Measurements from ENCODE around the gene FAM168A. TPM values are rescaled to one million over a fixed set of nuclear protein-coding genes. Genes with fewer than 3 reads are reported as not detected.

Gene FAM168A
- total and polyA plus RNA-seq, 4 donors = 5.5 to 52.0 (median 25.5) TPM

DNA sequence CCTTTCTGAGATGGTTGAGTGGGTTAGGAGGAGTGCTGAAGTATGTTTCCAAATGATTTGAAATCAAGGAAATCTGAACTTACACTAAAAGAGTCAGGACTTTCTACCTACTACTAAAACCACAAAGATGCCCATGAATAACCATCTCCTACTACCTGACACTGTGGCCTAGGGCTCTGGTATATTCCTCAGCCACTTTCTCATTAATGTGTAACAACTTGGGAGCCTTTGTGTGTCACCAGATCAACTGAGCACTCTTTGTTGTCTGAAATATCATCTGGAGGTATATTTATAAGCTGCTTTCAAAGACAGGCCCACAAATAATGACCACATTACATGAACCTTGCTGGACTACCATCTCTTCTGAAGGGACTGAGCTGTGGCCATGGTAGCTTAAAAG lies 177.8 kb downstream of the FAM168A start:
- H3K9me3 ChIP-seq (ENCODE audit: control insufficient read depth, low read length) = no peaks in the 10 kb centered on the region
- intact Hi-C loops (cut with DNase I) = no loop called here
- no peaks in the 10 kb centered on the region for H3K4me1 ChIP-seq (ENCODE audit: control insufficient read depth in 1 of 2, insufficient read depth in 2 of 2, low read length in 2 of 2)
- H3K27me3 ChIP-seq (ENCODE audit: control insufficient read depth in 1 of 2, insufficient read depth in 2 of 2, low read length in 1 of 2) = no peaks in the 10 kb centered on the region
- ATAC-seq (ENCODE audit: low FRiP score) (no peak), DNase-seq (no peak)
- no peak overlapping the region for H3K27ac ChIP-seq (ENCODE audit: low read depth in 1 of 2, low read length in 2 of 2)
- no peaks in the 10 kb centered on the region for H3K36me3 ChIP-seq (ENCODE audit: control insufficient read depth in 1 of 2, insufficient read depth in 2 of 2, low read length in 1 of 2)
- H3K4me3 ChIP-seq (ENCODE audit: low read length in 2 of 2) = no peak overlapping the region

DNA sequence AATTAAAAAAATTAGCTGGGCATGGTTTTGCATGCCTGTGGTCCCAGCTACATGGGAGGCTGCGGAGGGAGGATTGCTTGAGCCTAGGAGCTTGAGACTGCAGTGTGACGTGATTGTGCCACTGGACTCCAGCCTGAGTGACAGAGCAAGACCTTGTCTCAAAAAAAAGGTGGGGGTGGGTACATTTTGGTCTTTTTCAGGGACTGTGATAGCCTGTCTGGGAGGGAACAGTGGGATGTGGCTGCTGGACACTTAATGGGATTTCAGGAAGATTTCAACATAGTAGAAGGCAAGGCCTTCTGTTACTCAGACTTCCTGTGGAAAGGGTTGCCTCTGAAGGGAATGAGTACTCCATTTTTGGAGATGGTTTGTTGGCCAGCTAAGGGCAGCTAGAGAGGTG lies 181.1 kb downstream of the FAM168A start:
- no peak for DNase-seq
- Histone ChIP-seq H3K9me3 (ENCODE audit: control insufficient read depth, low read length) (no peaks in the 10 kb centered on the region), H3K4me3 (ENCODE audit: low read length in 2 of 2) (no peak overlapping the region), H3K27ac (ENCODE audit: low read depth in 1 of 2, low read length in 2 of 2) (no peak overlapping the region), H3K27me3 (ENCODE audit: control insufficient read depth in 1 of 2, insufficient read depth in 2 of 2, low read length in 1 of 2) (no peaks in the 10 kb centered on the region), H3K4me1 (ENCODE audit: control insufficient read depth in 1 of 2, insufficient read depth in 2 of 2, low read length in 2 of 2) (peaks cover 0 to 1% of the 10 kb centered on the region in 2 donors), H3K36me3 (ENCODE audit: control insufficient read depth in 1 of 2, insufficient read depth in 2 of 2, low read length in 1 of 2) (no peaks in the 10 kb centered on the region)
- intact Hi-C loops (cut with DNase I) = no loop called here
- 97 to 100% methylated on average over 2 of the region's 2 CpGs for WGBS, 2 donors
- no peak for ATAC-seq (ENCODE audit: low FRiP score)

DNA sequence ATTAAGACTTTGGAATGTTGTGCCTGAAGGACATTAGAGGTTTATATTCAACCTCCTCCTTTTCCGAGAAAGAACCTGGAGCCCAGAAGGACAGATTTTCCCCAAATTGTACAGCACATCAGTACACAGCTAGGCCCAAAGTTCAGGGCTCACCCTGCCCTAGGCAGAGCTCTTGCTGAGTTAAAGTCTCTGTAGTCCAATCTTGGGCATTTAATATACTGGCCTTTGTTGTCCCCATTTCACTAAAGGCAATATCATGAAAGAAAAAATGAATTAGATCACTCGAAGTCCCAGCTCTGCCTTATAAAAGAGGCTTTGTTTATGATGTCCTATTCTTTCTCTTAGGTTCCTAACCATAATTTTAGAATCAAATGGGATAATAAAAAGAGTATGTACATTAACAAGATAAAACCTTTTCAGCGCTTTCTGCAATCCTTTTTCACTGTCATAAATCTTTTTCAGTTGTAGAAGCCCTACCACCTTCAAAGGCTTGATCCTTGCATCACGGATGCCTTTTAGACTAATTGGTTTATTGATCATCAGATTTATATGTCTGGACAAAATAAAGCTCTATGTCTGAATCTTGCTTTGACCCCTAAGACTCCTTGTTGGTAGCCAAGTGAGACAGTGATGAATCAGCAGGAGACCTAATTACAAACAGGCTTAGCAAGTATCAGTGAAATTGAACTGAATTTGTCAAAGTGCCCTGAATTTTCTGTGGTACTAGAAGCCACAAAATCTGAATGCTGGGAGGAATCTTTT lies 181.9 kb downstream of the FAM168A start:
- 84 to 91% methylated on average over 4 of the region's 4 CpGs for WGBS, 2 donors
- Histone ChIP-seq H3K36me3 (ENCODE audit: control insufficient read depth in 1 of 2, insufficient read depth in 2 of 2, low read length in 1 of 2) (no peaks in the 10 kb centered on the region), H3K27ac (ENCODE audit: low read depth in 1 of 2, low read length in 2 of 2) (no peak overlapping the region), H3K4me3 (ENCODE audit: low read length in 2 of 2) (no peak overlapping the region), H3K27me3 (ENCODE audit: control insufficient read depth in 1 of 2, insufficient read depth in 2 of 2, low read length in 1 of 2) (no peaks in the 10 kb centered on the region), H3K9me3 (ENCODE audit: control insufficient read depth, low read length) (no peaks in the 10 kb centered on the region), H3K4me1 (ENCODE audit: control insufficient read depth in 1 of 2, insufficient read depth in 2 of 2, low read length in 2 of 2) (peaks cover 0 to 1% of the 10 kb centered on the region in 2 donors)
- ATAC-seq (ENCODE audit: low FRiP score) = no peak
- no peak for DNase-seq
- intact Hi-C loops (cut with DNase I) = no loop called here

DNA sequence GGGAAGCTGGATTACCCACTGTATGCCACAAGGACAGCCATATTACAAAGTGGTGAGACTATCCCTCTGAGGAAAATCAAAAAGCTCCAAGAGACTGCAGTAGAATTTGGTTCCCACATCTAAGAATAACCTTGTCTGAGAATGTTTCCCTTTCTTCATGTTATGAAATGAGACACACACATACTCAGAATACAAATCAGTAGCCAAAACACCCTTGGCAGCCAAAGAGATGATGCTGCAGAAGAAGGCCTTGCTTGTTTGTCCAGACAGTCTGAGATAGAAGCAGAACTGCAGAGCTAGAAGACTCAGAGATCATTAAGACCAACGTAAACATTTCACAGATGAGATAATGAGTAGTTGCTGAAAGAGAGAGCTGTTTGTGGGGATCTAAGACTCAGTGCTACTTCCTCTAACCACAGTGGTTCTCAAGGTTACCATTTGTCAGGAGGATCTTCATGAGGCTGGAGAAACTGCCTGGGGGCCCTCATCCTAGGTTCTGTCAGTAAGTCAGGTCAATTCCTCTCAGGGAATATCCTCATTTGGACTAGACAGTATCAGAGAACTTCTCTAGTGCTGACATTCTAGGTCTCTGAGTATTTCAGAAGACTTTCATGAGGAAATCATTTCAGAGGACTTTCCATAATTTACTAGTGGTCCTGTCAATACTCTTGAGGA lies 182.8 kb downstream of the FAM168A start:
- Histone ChIP-seq H3K27ac (ENCODE audit: low read depth in 1 of 2, low read length in 2 of 2) (peak overlapping the region in 1 of 2 donors; percentile 25), H3K27me3 (ENCODE audit: control insufficient read depth in 1 of 2, insufficient read depth in 2 of 2, low read length in 1 of 2) (no peaks in the 10 kb centered on the region), H3K36me3 (ENCODE audit: control insufficient read depth in 1 of 2, insufficient read depth in 2 of 2, low read length in 1 of 2) (no peaks in the 10 kb centered on the region), H3K4me3 (ENCODE audit: low read length in 2 of 2) (no peak overlapping the region), H3K4me1 (ENCODE audit: control insufficient read depth in 1 of 2, insufficient read depth in 2 of 2, low read length in 2 of 2) (peaks cover 0 to 1% of the 10 kb centered on the region in 2 donors), H3K9me3 (ENCODE audit: control insufficient read depth, low read length) (no peaks in the 10 kb centered on the region)
- WGBS, 2 donors = 62 to 65% methylated on average over 1 of the region's 1 CpG
- DNase-seq (no peak), ATAC-seq (ENCODE audit: low FRiP score) (no peak)
- intact Hi-C loops (cut with DNase I) = no loop called here

- DNase-seq (no peak), ATAC-seq (ENCODE audit: low FRiP score) (no peak)
- Histone ChIP-seq H3K27ac (ENCODE audit: low read depth in 1 of 2, low read length in 2 of 2) (no peak overlapping the region), H3K4me3 (ENCODE audit: low read length in 2 of 2) (no peak overlapping the region), H3K27me3 (ENCODE audit: control insufficient read depth in 1 of 2, insufficient read depth in 2 of 2, low read length in 1 of 2) (no peaks in the 10 kb centered on the region), H3K4me1 (ENCODE audit: control insufficient read depth in 1 of 2, insufficient read depth in 2 of 2, low read length in 2 of 2) (peaks cover 0 to 1% of the 10 kb centered on the region in 2 donors), H3K9me3 (ENCODE audit: control insufficient read depth, low read length) (no peaks in the 10 kb centered on the region), H3K36me3 (ENCODE audit: control insufficient read depth in 1 of 2, insufficient read depth in 2 of 2, low read length in 1 of 2) (peaks cover 0 to 4% of the 10 kb centered on the region in 2 donors)
- 94 to 95% methylated on average over 2 of the region's 2 CpGs for WGBS, 2 donors
- intact Hi-C loops (cut with DNase I) = no loop called here
These were observed 184.7 kb downstream of the FAM168A start for GRCh38 chr11:73413256-73413655.

DNA sequence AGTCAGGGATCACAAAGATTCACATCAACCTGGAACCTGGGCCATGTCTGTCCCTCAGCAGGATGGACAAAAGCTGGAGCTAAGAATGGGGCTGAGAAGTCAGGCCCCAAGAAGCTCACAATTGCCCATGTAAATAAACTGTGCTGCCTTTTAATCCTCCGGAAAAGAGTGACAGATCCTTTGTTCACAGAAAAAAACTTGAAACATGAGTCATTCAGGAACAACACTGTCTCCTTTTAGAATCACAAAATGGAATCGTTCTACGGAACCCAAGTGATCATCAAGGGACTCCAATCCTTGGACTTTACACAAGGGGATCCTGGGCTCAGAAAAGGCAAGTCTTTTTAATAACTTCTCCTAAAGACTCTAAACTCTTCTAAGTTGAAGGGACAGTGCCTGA lies 185.6 kb downstream of the FAM168A start:
- Histone ChIP-seq H3K27me3 (ENCODE audit: control insufficient read depth in 1 of 2, insufficient read depth in 2 of 2, low read length in 1 of 2) (no peaks in the 10 kb centered on the region), H3K4me3 (ENCODE audit: low read length in 2 of 2) (no peak overlapping the region), H3K36me3 (ENCODE audit: control insufficient read depth in 1 of 2, insufficient read depth in 2 of 2, low read length in 1 of 2) (peaks cover 0 to 5% of the 10 kb centered on the region in 2 donors), H3K9me3 (ENCODE audit: control insufficient read depth, low read length) (no peaks in the 10 kb centered on the region), H3K27ac (ENCODE audit: low read depth in 1 of 2, low read length in 2 of 2) (no peak overlapping the region), H3K4me1 (ENCODE audit: control insufficient read depth in 1 of 2, insufficient read depth in 2 of 2, low read length in 2 of 2) (peaks cover 0 to 1% of the 10 kb centered on the region in 2 donors)
- WGBS, 2 donors = 31 to 41% methylated on average over 3 of the region's 3 CpGs
- ATAC-seq (ENCODE audit: low FRiP score) (no peak), DNase-seq (no peak)
- intact Hi-C loops (cut with DNase I) = no loop called here

GRCh38 chr11:73411031-73411430 lies 186.9 kb downstream of the FAM168A start:
- Histone ChIP-seq H3K4me1 (ENCODE audit: control insufficient read depth in 1 of 2, insufficient read depth in 2 of 2, low read length in 2 of 2) (peaks cover 0 to 1% of the 10 kb centered on the region in 2 donors), H3K36me3 (ENCODE audit: control insufficient read depth in 1 of 2, insufficient read depth in 2 of 2, low read length in 1 of 2) (peaks cover 0 to 6% of the 10 kb centered on the region in 2 donors), H3K27me3 (ENCODE audit: control insufficient read depth in 1 of 2, insufficient read depth in 2 of 2, low read length in 1 of 2) (no peaks in the 10 kb centered on the region), H3K27ac (ENCODE audit: low read depth in 1 of 2, low read length in 2 of 2) (no peak overlapping the region), H3K4me3 (ENCODE audit: low read length in 2 of 2) (no peak overlapping the region), H3K9me3 (ENCODE audit: control insufficient read depth, low read length) (no peaks in the 10 kb centered on the region)
- intact Hi-C loops (cut with DNase I) = no loop called here
- ATAC-seq (ENCODE audit: low FRiP score) (no peak), DNase-seq (no peak)
- 85 to 92% methylated on average over 2 of the region's 2 CpGs for WGBS, 2 donors

- H3K27ac ChIP-seq (ENCODE audit: low read depth in 1 of 2, low read length in 2 of 2) = no peak overlapping the region
- no peak overlapping the region for H3K4me3 ChIP-seq (ENCODE audit: low read length in 2 of 2)
- no peaks in the 10 kb centered on the region for H3K27me3 ChIP-seq (ENCODE audit: control insufficient read depth in 1 of 2, insufficient read depth in 2 of 2, low read length in 1 of 2)
- ATAC-seq (ENCODE audit: low FRiP score) (no peak), DNase-seq (no peak)
- H3K9me3 ChIP-seq (ENCODE audit: control insufficient read depth, low read length) = no peaks in the 10 kb centered on the region
- WGBS, 2 donors = 80 to 85% methylated on average over 1 of the region's 1 CpG
- peaks cover 0 to 1% of the 10 kb centered on the region in 2 donors for H3K4me1 ChIP-seq (ENCODE audit: control insufficient read depth in 1 of 2, insufficient read depth in 2 of 2, low read length in 2 of 2)
- H3K36me3 ChIP-seq (ENCODE audit: control insufficient read depth in 1 of 2, insufficient read depth in 2 of 2, low read length in 1 of 2) = peaks cover 0 to 6% of the 10 kb centered on the region in 2 donors
- intact Hi-C loops (cut with DNase I) = no loop called here
These were observed 187.3 kb downstream of the FAM168A start for GRCh38 chr11:73410627-73411026.

DNA sequence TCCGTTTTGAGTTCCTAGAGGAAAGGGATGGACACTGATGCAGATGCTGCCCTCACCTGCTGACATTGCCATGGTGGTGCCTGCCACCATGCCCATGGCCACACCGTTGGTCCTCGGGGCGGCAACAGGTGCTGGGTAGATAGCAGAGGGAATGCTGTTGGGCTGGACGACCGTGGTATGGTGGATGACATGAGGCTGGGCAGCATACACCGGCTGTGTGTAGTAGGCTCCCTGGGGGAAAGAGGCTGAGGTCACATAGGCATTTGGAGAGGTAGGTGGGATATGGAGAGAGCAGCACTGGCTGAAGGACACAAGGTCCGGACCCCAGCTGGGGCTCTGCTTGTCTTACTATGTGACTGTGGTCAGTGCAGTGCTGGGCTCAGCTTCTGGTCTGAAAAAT lies 188.5 kb downstream of the FAM168A start:
- intact Hi-C loops (cut with DNase I) = no loop called here
- Histone ChIP-seq H3K36me3 (ENCODE audit: control insufficient read depth in 1 of 2, insufficient read depth in 2 of 2, low read length in 1 of 2) (peaks cover 0 to 6% of the 10 kb centered on the region in 2 donors), H3K27ac (ENCODE audit: low read depth in 1 of 2, low read length in 2 of 2) (no peak overlapping the region), H3K9me3 (ENCODE audit: control insufficient read depth, low read length) (no peaks in the 10 kb centered on the region), H3K27me3 (ENCODE audit: control insufficient read depth in 1 of 2, insufficient read depth in 2 of 2, low read length in 1 of 2) (no peaks in the 10 kb centered on the region), H3K4me1 (ENCODE audit: control insufficient read depth in 1 of 2, insufficient read depth in 2 of 2, low read length in 2 of 2) (no peaks in the 10 kb centered on the region), H3K4me3 (ENCODE audit: low read length in 2 of 2) (no peak overlapping the region)
- WGBS, 2 donors = 86 to 89% methylated on average over 8 of the region's 8 CpGs
- no peak for ATAC-seq (ENCODE audit: low FRiP score)
- peak in 1 of 2 donors; percentile 59 for DNase-seq

Measured in aorta (tissue), 5 donors.